NCI-H1694 (cell line): ENCODE data around the gene C10orf120.

ENCODE experiments used
- DNase-seq: peaks from one replicate; lab custom pipeline; 2025; lab: John Stamatoyannopoulos, UW

Gene C10orf120

DNA sequence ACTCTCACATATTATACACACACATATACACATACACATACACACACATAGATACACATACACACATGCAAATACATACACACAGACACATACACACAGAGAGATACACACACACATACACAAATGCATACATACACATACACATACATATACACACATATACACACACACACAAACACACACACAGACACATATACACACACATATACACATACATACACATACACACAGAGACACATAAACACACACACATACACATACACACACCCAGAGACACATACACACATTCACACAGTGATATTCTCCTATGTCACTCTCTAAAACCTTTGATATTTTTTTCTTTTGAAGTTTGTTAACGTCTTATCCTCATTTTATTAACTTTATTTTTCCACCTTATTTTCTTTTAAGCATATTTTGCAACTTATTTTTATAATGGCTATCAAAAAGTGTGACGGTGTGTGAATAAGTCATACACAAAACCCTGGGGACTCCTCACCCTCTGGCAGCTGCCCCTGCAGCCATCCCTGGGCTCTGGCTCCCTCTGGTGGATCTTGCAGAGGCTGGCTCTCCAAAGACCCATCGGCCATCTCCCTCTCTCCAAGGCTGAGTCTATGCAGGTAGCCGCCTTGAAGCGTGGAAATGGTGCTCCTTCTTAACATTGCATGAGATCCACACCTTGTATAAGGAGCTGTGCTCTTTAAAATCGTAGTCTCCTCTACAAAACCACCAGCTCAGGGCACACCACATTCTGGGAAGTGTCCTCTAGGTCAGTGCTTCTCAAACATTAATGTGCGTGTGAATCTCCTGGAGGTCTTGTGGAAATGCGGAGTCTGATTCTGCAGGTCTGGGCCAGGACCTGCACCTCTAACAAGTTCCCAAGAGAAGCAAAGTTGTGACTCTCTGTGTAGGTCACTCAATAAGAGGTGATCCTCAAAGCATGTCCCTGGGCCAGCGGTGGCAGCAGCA is 4.1 kb upstream of the C10orf120 start:
- peak; percentile 5 for DNase-seq

DNA sequence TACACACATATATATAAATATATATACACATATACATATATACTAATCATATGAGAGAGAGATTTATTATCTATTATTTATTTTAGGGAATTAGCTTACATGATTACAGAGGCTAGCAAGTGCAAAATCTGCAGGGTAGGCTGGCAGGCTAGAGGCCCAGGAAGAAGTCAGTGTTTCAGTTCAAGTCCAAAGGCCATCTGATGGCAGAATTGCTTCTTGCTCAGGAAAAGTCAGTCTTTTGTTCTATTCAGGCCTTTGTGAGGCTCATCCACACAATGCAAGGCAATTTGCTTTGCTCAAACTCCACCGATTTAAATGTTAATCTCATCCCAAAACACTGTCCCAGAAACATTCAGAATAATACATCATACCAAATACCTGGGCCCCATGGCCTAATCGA is 2.6 kb upstream of the C10orf120 start:
- no peak for DNase-seq

- no peak for DNase-seq
Measured at GRCh38 chr10:122701652-122702051, 2.0 kb upstream of the C10orf120 start.

- no peak for DNase-seq
Measured at GRCh38 chr10:122696687-122697086, 3.0 kb downstream of the C10orf120 start.

DNA sequence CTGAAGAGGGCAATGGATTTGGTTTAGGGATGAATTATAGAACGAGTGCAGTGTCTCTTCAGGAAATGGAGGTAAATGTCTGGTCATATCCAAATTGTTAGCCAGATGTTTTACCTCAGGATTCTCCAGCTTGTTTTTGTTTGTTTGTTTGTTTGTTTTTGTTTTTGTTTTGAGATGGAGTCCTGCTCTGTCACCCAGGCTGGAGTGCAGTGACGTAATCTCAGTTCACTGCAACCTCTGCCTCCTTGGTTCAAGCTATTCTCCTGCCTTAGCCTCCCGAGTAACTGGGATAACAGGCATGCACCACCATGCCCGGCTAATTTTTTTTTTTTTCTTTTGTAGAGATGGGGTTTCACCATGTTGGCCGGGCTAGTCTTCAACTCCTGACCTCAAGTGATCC is 6.9 kb downstream of the C10orf120 start:
- DNase-seq = no peak

DNA sequence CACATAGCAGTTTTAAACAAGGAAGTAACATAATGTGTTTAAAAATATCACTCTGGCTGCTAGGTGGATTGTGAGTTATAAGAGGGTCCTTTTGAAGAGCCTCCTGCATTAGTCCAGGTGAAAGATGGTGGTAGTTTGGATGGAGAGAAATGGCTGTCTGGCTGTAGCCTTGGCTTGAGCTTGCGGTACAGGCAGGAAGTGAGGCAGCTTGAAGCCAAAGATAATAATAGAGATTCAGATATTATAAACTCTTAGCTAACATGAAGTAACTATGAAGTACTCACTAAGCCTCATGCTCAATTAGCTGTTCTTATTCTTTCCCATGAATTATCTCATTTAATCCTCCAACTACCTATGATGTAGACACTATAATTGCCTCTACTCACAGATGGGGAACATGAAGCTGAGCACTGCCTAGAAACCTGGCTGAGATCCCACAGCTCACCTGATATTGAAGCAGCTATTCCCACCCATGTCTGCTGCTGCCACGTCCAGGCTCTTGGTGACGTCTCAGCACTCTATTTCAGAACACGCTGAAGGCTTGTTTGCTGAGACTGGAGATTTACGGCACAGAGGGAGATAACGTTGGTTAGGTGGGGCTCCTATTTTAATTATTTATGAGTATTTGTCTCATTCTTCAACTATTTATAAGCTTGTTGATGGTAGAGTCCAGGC is 10.4 kb downstream of the C10orf120 start:
- DNase-seq = no peak

- no peak for DNase-seq
Measured at GRCh38 chr10:122688293-122688989, 11.2 kb downstream of the C10orf120 start.

DNA sequence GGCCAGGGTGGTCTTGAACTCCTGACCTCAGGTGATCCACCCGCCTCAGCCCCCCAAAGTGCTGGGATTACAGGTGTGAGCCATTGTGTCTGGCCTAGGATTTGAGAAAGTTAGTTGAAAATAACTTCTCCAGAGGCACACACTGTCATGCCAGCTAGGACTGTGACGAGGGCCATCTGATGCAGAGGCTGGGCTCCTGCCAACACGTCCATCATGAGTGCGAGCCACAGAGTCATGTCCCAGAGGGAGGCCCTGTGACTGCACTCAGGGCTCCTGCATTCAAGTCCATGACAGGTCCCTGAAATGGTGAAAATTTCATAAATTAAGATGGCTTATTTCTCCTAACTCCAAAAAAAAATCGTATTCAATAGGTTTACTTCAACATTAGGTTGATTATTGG is 17.1 kb downstream of the C10orf120 start:
- DNase-seq = no peak

DNA sequence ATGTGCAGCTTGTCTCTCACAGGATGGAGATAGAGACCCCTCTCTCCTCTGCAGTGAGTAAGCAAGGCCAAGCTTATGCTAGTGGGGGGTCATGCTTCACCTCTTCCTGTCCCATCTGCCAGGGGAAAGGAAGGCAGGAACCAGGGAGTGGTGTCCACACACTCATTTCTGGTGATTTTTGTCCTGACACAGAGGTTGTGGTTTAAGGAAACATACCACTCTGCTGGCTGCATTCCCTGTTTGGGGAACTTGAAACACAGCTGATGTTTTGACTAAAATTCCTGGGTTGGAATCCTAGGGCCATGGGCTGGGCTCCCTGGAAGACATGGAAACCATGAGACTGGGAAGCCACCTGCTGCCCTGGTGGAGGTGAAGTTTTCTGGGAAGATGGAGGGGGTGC is 21.4 kb downstream of the C10orf120 start:
- no peak for DNase-seq

DNA sequence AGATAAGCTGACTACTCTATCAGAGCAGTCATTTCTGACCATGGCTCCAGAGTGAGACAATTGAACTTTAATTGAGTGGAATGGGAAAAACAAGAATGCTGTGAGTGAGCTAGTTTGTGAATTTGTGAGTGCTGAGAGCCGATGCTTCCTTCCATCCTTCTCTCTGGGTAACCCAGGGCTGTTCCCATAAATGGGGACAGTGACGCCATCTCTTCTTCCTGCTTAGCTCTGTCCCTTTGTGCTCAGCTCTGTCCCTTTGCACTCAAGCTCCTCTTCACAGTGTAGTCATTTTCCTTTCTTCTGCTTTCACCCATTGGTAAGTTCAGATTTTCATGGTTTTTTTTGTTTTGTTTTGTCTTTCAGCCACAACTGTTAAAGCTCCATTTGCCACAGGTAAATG is 24.4 kb downstream of the C10orf120 start:
- no peak for DNase-seq

- no peak for DNase-seq
Measured at GRCh38 chr10:122674781-122675180, 24.9 kb downstream of the C10orf120 start.

DNA sequence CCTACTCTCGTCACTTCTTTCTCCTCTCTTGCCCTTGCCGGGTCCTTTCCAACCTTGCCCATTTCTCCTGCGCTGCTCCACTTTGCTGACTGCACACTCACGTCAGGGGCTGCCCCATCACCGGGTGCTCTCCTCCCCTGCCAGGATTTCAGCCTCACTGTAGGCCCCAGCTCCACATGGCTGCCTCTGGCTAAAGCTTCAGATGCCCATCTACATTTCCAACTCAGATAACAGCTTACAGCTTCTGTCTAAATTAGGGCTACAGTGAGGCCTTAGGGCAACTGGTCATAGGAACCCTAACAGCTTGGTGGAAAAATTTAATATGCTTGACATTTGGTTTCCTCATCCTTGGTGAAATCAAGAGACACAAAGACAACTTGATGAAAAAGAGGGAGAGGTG is 25.9 kb downstream of the C10orf120 start:
- DNase-seq = no peak

- no peak for DNase-seq
Measured at GRCh38 chr10:122673269-122673668, 26.4 kb downstream of the C10orf120 start.

DNA sequence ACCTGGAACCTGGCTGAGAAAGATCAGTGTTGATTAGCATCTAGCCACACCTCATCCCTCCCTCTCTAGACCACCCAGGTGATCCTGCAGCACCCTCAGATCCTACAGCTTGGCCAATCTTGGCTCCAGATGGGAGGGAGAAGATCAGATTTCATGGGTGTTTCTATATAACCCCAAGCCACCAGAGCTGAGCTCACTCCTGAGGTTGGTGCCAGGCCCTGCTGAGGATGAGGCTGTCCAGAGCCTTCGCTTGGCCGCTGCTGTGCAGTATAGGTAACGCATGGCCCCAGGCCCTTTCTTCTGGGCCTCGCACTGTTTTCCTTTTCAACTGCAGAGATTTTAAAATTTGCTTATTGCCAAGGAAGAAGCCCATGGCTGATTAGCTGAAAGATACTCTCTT is 27.0 kb downstream of the C10orf120 start:
- DNase-seq = no peak

DNA sequence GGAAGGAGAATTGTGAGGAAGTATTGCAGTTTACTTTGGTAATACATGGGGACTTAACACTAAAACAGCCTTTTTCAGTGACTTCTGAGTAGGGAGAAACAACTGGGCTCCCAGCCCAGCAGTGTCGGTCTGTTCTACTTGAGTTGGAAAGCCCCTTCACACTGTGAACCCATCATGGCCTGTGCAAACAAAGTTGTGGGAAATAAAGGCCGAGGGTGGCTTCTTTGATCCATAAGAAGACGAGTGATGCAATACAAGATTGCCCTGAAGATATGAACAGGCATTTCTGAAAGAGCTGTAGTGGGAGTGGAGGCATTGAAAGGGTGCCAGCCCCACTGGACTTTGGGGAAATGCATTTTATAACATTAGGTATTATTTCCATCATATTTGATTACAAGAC is 28.3 kb downstream of the C10orf120 start:
- no peak for DNase-seq

- DNase-seq = no peak
Measured at GRCh38 chr10:122669842-122670241, 29.8 kb downstream of the C10orf120 start.

DNA sequence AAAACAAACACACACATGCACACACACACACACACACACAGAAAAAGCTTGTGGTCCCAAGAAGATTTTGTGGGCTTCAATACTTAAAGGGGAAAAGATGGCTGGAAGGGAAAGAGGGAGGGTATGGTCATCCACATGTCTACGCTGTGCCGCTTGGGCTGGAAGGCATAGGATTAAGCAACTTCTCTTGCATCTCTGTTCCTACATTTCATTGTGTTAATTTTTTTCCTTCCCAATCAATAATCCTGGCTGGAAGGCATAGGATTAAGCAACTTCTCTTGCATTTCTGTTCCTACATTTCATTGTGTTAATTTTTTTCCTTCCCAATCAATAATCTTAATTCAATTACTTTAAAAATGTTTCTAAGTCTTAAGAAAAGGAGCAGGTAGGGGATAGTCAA is 30.6 kb downstream of the C10orf120 start:
- no peak for DNase-seq

DNA sequence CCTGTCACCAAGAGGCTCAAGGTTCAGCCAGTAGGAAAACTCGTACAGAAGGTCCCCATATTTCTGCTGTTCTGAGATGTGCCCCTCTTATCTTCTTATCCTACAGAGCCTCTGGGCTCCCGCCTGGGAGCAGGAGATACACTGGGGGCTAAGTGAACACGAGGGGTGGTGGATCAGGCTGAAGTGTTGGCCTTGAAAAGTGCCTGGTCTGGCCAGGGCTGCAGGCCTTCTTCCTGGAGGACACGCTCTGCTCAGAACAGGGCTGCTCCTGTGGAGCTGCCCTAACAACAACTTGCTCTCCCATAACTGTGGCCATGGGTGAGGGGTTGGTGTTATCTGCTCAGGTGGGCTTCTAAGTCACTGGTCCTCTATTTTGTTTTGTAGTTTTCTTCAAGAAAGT is 33.7 kb downstream of the C10orf120 start:
- no peak for DNase-seq

GRCh38 chr10:122665329-122665860 is 34.3 kb downstream of the C10orf120 start:
- no peak for DNase-seq

GRCh38 chr10:122664501-122664900 is 35.1 kb downstream of the C10orf120 start:
- no peak for DNase-seq

GRCh38 chr10:122663516-122664130 is 36.0 kb downstream of the C10orf120 start:
- no peak for DNase-seq

DNA sequence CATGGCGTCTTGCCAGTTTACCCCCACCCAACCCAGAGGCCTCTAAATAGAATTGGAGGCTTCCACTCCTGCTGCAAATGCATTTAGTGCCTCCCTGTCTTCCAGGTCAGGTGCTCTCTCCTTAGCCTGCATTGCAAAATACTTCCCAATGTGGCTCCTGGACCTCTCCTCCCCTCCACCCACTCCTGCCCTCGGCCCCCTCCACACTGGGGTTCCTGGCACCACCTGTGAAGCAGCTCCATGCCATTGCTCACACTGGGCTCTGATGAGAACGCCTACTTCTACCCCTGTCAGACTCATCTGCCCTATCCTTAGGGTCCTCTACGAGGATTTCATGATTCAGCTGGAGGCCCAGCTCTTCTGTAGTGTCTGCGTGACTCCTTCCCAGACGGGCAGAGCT is 37.4 kb downstream of the C10orf120 start:
- DNase-seq = no peak
